Right atrium auricular region (tissue), 2 donors: ENCODE data around the gene ATP6V1F. TPM values are rescaled to one million over a fixed set of nuclear protein-coding genes. Genes with fewer than 3 reads are reported as not detected.

Source experiments
- DNase-seq: peaks from one replicate; pipeline ENCODE4 v3.0.0-alpha.2; 2019; ENCODE audit warnings: low spot score
- H3K27ac ChIP-seq, 2 donors: fragments of 200-600 bp; sonication (generic); 1 replicate in 1 of 2; 2 replicates in 1 of 2; pipeline ENCODE4 v1.5.1; 2016 to 2019
- H3K27me3 ChIP-seq, 2 donors: fragments of 200-600 bp; sonication (generic); one replicate each; pipeline versions ENCODE4 v1.5.1 to v1.6.0; 2017 to 2019
- H3K36me3 ChIP-seq: fragments of 200-600 bp; sonication (generic); one replicate; pipeline ENCODE4 v1.5.1; 2016
- H3K4me1 ChIP-seq, 2 donors: fragments of 200-600 bp; sonication (generic); one replicate each; pipeline versions ENCODE4 v1.5.1 to v1.6.0; 2017 to 2019
- H3K4me3 ChIP-seq, 2 donors: fragments of 200-600 bp; sonication (generic); 1 replicate in 1 of 2; 2 replicates in 1 of 2; pipeline ENCODE4 v1.5.1; 2017 to 2019; ENCODE audit warnings: mild to moderate bottlenecking in 1 of 2, moderate library complexity in 1 of 2
- H3K9me3 ChIP-seq, 2 donors: fragments of 200-600 bp; sonication (generic); one replicate each; pipeline ENCODE4 v1.5.1; 2019
- total RNA-seq, 2 donors: library from RNA; depleted of rRNA; stranded (reverse); fragments of >200 nt; gene quantifications; one replicate each; pipeline ENCODE4 v1.1.0, GENCODE V29; 2016
- TF ChIP-seq, protein P1 (sequence below), 2 donors: fragments of 200-600 bp; sonication (generic); IDR thresholded peaks; one replicate each; pipeline ENCODE4 v1.5.1; 2019; ENCODE audit warnings: antibody characterized with exemption in 2 of 2

The ATP6V1F gene
- total RNA-seq, 2 donors from 2014 or later = 121 TPM

DNA sequence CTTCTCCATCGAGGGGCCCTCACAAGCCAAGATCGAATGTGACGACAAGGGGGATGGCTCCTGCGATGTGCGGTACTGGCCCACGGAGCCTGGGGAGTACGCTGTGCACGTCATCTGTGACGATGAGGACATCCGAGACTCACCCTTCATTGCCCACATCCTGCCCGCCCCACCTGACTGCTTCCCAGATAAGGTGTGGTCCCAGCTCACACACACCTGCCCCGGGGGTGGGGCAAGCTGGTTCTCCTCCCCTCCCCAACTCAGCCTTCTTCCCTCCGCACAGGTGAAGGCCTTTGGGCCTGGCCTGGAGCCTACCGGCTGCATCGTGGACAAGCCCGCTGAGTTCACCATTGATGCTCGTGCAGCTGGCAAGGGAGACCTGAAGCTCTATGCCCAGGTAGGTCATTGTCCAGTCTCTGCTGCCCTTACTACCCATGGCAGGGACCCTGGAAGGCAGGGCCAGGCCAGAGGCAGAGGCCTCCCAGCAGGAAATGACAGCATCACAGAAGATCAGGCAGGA, 21.4 kb upstream of the ATP6V1F start:
- TF ChIP-seq, protein P1, sequence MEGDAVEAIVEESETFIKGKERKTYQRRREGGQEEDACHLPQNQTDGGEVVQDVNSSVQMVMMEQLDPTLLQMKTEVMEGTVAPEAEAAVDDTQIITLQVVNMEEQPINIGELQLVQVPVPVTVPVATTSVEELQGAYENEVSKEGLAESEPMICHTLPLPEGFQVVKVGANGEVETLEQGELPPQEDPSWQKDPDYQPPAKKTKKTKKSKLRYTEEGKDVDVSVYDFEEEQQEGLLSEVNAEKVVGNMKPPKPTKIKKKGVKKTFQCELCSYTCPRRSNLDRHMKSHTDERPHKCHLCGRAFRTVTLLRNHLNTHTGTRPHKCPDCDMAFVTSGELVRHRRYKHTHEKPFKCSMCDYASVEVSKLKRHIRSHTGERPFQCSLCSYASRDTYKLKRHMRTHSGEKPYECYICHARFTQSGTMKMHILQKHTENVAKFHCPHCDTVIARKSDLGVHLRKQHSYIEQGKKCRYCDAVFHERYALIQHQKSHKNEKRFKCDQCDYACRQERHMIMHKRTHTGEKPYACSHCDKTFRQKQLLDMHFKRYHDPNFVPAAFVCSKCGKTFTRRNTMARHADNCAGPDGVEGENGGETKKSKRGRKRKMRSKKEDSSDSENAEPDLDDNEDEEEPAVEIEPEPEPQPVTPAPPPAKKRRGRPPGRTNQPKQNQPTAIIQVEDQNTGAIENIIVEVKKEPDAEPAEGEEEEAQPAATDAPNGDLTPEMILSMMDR (IDR thresholded peaks at IDR 0.05) = no peak
- H3K27me3 ChIP-seq = no peaks in the 10 kb centered on the region
- no peak overlapping the region for H3K4me3 ChIP-seq
- H3K9me3 ChIP-seq = no peaks in the 10 kb centered on the region
- no peak overlapping the region for H3K27ac ChIP-seq
- DNase-seq = no peak
- H3K36me3 ChIP-seq = peaks cover 98% of the 10 kb centered on the region
- peaks cover 0 to 8% of the 10 kb centered on the region in 2 donors for H3K4me1 ChIP-seq

DNA sequence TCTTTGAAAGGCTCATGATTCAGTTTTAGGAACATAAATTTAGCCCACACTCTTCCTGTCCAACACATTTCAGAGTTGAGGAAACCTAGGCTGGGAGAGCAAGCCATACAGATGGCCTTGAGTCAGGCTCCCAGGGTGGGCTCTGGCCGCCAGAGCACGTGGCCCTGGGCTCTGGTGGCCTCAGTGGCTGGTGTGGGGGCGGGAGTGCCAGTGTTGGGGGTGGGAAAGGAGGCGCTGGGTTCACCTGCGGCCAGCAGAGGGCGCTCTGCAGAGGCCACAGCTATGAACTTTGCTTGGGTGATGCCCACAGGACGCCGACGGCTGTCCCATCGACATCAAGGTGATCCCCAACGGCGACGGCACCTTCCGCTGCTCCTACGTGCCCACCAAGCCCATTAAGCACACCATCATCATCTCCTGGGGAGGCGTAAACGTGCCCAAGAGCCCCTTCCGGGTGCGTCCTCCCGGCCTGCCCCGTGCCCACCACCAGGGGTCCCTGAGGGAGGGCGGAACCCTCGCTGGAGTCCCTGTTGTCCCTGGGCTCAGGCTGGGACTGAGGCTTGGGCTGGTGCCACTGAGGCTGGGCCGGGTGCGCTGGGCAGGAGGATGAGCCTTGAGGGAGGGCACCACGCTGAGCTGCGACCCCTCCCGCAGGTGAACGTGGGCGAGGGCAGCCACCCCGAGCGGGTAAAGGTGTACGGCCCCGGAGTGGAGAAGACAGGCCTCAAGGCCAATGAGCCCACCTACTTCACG, 20.6 kb upstream of the ATP6V1F start:
- Histone ChIP-seq H3K27me3 (no peaks in the 10 kb centered on the region), H3K36me3 (peaks cover 98% of the 10 kb centered on the region), H3K4me1 (no peaks in the 10 kb centered on the region), H3K9me3 (no peaks in the 10 kb centered on the region), H3K27ac (no peak overlapping the region), H3K4me3 (no peak overlapping the region)
- TF ChIP-seq, protein P1 (IDR thresholded peaks at IDR 0.05) = peak; percentile 67 to 86
- no peak for DNase-seq

DNA sequence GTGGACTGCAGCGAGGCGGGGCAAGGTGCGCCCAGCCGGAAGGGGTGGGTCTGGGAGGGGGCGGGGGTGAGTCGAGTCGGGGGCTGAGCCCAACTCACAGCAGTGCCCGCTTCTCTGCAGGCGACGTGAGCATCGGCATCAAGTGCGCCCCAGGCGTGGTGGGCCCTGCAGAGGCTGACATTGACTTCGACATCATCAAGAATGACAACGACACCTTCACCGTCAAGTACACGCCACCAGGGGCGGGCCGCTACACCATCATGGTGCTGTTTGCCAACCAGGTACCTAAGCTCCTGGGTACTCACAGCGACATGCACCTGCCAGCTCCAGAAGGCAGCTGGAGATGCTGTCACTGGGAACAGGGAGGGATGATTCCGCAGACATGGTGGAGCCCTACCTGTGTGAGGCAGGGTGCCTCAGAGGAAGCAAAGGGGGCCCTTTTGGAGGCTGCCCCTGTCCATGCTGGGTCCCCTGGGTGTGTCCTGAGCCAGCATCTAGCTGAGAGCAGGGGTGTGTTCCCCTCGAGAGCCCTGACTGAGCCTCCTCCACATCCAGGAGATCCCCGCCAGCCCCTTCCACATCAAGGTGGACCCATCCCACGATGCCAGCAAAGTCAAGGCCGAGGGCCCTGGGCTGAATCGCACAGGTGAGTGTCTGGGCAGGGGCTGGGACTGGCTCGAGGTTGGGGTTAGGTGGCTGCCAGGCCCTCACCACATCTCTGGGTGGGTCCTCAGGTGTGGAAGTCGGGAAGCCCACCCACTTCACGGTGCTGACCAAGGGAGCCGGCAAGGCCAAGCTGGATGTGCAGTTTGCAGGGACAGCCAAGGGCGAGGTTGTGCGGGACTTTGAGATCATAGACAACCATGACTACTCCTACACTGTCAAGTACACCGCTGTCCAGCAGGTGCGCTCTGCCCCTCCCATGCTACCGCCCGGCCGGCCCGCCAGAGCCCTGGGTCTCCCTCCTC, 19.7 kb upstream of the ATP6V1F start:
- H3K27ac ChIP-seq = no peak overlapping the region
- no peak for DNase-seq
- TF ChIP-seq, protein P1 (IDR thresholded peaks at IDR 0.05) = no peak

DNA sequence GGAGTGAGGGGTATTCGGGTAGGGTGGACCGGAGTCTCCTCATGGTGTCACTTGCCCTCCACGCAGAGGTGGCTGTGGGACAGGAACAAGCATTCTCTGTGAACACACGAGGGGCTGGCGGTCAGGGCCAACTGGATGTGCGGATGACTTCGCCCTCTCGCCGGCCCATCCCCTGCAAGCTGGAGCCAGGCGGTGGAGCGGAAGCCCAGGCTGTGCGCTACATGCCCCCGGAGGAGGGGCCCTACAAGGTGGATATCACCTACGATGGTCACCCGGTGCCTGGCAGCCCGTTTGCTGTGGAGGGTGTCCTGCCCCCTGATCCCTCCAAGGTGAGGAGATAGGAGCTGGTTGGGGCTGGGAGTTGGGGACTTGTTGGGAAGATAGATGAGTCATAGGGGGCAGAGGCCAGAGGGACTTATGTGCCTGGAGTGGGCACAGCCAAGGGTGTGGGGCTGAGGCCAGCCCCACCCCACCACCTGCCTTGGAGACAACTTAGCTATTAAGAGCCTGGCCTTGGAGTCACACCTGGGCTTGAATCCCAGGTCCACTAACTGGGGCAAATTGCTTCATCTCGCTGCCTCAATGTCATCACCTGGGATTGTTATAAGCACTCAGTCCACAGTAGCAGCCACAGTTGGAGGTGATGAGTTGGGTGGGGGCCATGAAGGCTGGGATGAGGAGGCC, 18.6 kb upstream of the ATP6V1F start:
- no peak overlapping the region for H3K27ac ChIP-seq
- H3K27me3 ChIP-seq = no peaks in the 10 kb centered on the region
- H3K36me3 ChIP-seq = peaks cover 98% of the 10 kb centered on the region

More for the DNA sequence above, 19.7 kb upstream of the ATP6V1F start:
- no peaks in the 10 kb centered on the region for H3K27me3 ChIP-seq
- no peaks in the 10 kb centered on the region for H3K4me1 ChIP-seq
- H3K9me3 ChIP-seq = no peaks in the 10 kb centered on the region
- H3K4me3 ChIP-seq = no peak overlapping the region
- peaks cover 98% of the 10 kb centered on the region for H3K36me3 ChIP-seq

DNA sequence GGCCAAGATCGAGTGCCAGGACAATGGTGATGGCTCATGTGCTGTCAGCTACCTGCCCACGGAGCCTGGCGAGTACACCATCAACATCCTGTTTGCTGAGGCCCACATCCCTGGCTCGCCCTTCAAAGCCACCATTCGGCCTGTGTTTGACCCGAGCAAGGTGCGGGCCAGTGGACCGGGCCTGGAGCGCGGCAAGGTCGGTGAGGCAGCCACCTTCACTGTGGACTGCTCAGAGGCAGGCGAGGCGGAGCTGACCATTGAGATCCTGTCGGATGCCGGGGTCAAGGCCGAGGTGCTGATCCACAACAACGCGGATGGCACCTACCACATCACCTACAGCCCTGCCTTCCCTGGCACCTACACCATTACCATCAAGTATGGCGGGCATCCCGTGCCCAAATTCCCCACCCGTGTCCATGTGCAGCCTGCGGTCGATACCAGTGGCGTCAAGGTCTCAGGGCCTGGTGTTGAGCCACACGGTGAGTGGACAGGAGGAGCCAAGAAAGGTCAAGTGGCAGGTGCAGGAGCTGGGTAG, 17.8 kb upstream of the ATP6V1F start:
- H3K9me3 ChIP-seq = no peaks in the 10 kb centered on the region
- H3K36me3 ChIP-seq = peaks cover 98% of the 10 kb centered on the region
- H3K27ac ChIP-seq = no peak overlapping the region
- H3K27me3 ChIP-seq = no peaks in the 10 kb centered on the region
- DNase-seq = no peak
- H3K4me3 ChIP-seq = no peak overlapping the region
- TF ChIP-seq, protein P1 (IDR thresholded peaks at IDR 0.05) = no peak
- no peaks in the 10 kb centered on the region for H3K4me1 ChIP-seq

More for the DNA sequence above, 18.6 kb upstream of the ATP6V1F start:
- TF ChIP-seq, protein P1 (IDR thresholded peaks at IDR 0.05) = no peak
- H3K4me3 ChIP-seq = no peak overlapping the region
- no peaks in the 10 kb centered on the region for H3K4me1 ChIP-seq
- DNase-seq = no peak
- H3K9me3 ChIP-seq = no peaks in the 10 kb centered on the region
